EL (cell line): Measurements from ENCODE around the gene CTNND2.
"Not testable (repeated sequence)": the region's sequence is repeated elsewhere in the genome, so short reads cannot be mapped to it uniquely, and the experiment has no call there.

Experiments used
- DNase-seq: peaks from one replicate; pipeline ENCODE4 v3.0.0-alpha.2; 2016

The CTNND2 gene

DNA sequence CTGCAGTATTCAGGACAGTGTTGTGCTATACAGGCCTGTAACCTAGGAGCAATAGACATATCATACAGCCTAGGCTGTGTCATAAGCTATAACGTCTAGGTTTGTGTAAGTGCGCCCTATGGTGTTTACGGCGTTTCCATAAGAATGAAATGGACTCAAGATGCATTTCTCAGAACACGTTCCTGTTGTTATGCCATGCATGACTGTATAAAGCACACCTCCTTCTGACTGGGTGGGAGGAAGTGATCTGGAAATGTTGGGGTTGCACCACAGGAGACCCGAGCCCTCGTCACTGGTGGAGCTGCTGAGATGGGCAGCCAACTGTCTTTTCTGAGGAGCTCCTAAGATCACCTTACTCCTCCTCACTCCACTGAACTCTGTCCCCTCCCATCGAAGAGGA is 751.9 kb downstream of the CTNND2 start:
- no peak for DNase-seq

DNA sequence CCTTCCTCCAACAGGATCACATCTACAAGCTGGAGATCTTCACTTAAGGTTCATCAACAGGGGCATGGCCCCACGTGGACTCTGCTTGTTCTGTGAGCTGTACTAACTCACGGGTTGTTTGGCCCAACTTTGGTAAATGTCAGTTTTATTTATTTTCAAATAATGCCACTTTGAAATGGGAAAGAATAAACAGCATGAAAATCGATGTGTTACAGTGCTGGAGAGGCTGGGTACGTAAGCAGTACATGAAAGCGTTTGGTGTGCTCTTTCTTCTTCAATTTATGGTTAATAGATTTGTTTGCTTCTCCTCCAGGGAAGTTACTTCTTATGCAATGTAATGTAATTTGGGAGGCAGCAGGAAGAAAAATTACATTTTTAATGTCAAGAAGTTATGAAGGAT is 753.3 kb downstream of the CTNND2 start:
- no peak for DNase-seq

DNA sequence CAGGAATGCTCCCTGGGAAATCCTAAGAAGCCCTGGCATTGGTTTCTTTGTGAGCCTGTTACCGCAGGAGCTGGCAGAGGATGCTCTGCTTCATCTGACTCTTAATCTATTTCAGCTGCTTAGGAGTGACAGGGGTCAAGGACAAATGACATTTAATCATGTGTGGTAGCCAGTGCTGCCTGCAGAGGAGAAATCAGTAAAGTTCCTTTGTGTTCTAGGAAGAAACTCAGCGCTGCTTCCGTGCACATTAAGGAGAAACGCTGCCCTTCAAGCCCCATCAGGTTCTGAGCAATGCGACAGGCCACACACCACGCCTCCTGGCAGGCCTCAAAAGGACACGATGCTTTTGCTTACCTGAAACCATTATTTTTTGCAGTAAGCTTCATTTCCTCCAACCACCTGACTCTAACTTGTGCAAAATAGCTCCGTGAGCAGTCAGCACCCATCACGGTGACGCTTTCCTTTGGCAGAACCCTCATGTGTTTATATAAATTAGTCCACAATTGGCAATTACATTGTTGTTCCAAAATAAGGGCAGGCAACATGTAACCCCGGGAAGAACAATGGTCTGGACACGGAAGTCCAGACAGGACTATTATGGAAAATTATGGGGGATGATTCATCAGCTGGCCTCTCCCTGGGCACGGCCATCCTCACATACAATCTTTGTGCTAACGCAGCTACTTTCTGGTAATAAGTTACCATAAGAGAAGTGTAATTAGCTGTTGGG is 755.3 kb downstream of the CTNND2 start:
- no peak for DNase-seq

DNA sequence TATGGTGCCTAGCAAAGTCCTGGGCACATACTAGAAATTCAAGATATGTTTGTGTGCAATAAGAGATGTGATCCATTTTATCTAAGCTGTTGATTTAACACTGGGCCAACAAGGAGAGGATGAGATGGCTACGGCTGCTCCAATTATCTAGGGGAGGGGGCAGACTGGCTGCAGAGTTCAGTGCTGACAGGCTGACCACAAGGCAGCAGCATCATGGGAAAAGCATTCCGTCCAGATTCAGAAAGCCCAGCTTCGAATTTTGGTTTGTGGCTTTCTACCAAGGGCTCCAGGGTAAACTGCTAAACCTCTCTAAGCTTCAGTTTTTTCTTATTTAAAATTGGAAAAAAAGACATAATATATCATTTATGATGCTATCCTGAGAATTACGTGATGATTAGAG is 758.1 kb downstream of the CTNND2 start:
- DNase-seq = no peak

DNA sequence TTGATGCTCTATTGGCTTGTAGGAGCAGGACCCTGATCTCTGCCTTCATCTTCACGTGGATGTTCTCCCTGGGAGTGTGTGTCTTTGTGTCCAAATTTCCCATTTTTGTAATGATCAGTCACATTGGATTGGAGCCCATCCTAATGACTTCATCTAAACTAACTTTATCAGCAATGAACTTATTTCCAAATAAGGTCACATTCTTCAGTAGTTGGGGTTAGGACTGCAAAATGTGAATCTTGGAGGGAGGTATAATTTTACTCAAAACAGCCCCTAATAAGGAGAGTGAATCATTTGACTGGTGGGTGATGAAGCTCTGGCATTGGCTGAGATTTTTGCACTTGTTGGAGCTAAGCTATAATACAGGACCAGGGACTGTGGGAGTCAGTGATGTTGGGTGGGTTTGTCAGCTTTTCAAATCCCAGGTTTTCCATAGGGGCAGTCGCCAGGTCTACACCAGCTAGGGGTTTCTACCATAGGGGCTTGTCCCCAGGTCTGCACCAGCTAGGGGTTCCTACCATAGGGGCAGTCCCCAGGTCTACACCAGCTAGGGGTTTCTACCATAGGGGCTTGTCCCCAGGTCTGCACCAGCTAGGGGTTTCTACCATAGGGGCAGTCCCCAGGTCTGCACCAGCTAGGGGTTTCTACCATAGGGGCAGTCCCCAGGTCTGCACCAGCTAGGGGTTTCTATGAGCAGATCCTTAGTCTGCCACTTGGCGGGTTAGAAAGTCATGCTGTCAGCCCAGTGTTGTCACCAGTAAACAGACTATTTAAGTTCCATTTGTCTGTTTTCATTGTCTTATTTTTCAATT is 760.6 kb downstream of the CTNND2 start:
- DNase-seq = no peak

DNA sequence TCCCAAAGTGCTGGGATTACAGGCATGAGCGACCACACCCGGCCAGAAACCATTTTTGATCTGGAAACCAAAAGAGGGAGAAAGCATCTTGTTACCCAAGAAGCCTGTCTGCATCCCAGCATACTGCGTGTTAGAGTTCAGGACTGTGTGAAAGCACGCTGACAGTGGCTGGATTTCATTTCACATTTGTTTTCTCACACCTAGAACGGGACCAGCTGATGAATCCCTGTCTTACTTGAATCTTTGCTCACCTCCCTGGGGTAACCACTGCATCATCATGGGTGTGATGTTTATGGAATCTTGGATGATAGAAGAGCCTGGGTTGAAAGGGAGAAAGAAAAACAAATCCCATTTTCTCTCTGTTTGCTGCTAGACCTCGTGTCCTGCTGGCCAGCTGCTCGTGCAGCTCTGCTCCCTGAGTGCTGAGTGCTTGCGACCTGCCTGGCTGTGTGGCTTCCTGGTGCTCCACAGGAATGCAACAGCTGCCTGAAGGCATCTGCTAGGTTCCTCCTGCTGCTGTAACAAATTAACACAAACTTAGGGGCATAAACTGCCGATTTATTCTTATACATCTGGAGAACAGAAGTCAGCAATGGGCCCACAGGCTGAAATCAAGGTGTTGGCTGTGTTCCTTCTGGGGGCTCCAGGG is 764.9 kb downstream of the CTNND2 start:
- DNase-seq = no peak

DNA sequence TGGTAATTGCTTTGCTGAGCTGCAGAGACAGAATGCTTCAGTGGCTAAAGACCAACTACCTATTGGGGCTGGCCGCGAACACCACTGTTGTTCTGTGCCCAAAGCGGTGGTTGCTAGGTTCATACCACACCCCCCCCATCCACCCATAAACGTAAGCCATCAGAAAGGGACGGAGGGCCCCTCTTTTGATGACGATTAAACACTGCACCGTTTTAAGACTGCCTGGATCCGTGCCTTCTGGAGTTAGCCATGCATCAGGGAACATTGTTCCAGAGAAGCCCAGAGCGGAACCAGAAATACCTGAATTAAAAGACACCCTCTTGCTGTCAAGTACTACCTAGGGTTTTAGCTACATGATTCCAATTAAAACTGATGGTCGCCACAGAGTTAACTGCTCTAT is 774.1 kb downstream of the CTNND2 start:
- no peak for DNase-seq

DNA sequence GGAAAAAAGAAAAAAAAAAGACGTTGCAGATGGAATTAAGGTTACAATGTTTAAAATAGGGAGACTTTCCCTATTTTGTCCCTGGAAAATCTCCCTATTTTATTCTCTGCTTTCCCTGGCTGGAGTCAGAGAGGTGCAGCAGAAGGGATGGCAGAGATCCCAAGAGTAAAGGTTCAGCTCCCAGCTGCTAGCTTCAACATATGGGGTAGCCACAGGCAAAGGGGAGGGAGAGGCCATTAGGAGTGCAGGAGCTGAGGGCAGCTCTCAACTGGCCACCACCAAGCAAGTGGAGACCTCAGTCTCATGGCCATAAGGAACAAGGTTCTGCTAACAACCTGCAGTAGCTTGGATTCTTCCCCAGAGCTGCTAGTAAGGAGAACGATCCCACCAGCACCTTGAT is 776.2 kb downstream of the CTNND2 start:
- DNase-seq = no peak

DNA sequence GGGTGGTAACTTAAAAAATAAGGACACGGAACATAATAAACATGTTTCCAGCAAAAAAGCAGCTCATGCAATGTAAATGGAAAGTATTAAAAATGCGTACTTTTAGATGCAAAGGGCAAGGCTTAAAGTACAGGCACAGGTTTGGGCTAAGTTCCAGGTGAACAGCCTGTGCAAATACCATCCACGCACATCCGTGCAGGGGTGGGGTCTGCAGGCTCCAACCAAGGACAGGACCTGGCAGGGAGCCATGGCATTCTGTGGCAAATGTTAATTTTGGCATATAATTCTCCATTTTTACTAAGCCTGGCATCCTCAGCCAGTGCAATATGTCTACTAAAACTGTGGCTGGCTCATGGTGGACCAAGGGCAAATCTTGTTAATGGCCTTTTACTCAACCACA is 777.4 kb downstream of the CTNND2 start:
- DNase-seq = no peak

DNA sequence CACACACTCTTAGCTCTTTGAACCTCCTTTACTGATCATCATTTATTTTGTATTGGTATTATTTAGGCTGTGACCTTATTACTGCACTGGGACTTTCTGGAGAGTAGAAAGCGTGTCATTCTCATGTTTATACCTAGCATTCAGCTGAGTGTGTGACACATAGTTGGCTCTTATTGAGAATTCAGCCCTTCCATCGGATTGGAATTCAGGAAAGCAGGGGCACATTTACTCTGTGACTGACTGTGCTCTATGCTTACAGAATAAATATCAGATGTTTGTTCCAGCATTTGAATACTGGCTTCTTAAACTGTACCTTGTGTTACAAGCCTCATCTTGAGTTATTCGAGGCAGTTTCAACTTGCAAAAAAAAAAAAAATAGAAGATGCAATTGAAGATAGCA is 782.4 kb downstream of the CTNND2 start:
- DNase-seq = no peak

DNA sequence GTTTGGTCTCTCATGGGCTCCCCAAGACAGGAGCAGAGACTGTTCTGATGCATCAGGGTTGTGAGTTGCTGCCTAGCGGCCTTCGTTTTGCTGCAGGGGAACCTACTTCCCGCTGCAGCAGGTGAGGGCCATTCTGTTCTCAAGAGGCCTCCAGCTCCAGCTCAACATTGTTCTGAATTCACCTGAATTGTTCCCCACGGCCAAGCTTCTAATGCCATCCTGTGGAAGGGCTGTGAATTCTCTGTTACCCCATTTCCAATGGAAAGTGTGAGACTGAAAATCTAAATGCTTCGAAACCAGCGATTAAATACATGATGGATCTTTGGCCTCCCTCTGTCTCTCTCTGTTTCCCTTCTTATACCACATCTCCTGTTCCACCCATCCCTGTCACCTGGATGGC is 794.1 kb downstream of the CTNND2 start:
- DNase-seq = no peak

DNA sequence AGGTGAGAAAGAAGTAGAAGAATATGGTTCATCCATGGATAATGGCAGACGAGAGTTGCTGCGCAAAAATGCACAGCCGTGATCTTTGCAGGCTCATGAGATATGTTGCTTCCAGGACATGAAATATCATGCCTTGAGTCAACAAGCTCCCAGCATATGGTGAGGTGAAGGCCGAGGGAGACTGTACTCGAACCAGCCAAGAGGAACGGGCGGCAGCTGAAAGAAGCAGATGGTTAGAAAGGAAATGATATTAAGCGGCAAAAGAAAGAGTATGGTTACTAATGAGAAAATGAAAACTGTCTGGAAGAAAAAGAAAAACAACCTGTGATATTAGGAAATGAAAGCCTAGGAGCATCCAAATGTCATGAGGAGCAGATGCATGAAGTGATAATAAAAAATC is 798.5 kb downstream of the CTNND2 start:
- no peak for DNase-seq

DNA sequence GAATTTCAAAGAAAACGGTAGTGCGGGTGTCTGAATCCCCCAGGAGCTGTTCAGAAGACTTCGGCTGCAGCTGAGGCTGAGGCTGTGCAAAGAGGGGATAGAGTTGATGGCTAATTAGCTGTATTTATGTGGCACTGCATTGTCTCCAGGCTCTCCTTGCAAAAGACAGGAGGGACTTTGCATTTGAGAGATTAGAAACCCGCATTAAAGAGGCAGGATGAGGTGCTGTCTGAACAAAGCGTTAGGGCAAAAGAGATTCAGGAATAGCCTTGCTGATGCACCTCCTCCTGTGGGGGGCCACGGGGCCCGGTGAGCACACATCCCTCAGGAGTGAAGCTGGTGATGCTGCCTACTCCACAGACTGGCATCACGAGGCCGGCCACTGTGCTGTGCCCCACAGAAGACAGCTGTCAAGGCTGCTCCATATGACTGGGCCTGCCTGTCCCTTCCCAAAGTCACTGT is 799.6 kb downstream of the CTNND2 start:
- DNase-seq = no peak

DNA sequence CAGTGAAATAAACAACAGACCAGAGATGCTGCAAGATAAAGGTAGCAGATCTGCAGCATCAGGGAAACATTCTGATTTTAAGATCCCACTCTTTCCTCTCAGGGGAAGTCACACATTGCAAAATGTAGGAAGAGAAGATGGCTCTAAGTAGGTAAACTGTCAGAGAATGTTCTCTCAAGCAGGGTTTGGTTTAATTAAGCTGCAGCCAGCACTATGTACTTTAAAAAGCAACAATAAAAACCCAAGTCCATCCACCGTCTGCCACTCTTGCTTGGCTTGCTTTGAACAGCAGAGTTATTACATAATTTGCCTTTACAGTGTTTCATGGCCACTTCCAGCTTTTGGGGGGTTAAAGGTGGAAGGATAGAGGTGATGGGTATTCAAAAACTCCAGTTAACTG is 800.0 kb downstream of the CTNND2 start:
- DNase-seq = no peak

DNA sequence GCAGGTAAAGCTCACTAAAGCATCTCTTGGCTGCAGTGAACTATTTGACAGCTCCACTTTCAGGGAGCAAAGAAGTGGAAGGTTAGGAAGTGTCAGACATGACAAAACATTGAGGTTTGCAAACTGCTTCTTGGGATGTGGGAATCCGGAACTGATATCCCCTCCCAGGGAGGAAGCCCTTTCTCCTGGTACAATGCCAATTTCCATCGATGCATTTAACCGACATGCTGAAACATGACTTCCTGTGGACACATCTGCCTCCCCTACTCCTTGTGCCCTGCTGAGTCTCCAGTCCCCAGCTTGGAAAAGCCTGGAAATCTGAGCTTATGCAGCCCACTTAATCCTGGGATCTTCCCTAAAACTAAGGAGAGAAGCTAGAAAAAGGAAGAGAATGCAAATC is 820.1 kb downstream of the CTNND2 start:
- DNase-seq = no peak

DNA sequence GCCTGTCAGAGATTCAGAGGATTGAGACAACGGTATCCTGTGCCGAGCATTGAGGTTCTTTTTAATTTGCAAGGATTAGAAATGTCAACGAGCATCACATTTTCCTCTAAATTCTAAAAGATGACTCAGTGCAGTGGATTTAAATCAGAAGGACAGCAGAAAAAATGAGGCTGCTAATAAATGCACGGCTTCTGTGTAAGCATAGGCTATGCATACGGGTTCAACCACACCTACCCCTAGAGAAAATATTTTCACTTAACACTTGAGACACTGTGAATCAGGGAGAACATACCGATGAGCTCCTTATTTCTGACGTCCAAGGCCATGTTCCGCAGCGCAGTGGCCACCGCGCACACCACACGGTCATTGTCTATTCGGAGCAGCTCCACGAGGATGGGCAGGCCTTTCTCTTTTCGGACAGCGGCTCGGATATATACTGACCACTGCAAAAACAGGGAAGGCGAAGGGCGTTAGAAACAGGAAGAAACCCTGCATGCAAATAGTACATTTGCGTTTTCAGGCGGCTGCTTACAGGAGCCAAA is 821.8 kb downstream of the CTNND2 start:
- no peak for DNase-seq

DNA sequence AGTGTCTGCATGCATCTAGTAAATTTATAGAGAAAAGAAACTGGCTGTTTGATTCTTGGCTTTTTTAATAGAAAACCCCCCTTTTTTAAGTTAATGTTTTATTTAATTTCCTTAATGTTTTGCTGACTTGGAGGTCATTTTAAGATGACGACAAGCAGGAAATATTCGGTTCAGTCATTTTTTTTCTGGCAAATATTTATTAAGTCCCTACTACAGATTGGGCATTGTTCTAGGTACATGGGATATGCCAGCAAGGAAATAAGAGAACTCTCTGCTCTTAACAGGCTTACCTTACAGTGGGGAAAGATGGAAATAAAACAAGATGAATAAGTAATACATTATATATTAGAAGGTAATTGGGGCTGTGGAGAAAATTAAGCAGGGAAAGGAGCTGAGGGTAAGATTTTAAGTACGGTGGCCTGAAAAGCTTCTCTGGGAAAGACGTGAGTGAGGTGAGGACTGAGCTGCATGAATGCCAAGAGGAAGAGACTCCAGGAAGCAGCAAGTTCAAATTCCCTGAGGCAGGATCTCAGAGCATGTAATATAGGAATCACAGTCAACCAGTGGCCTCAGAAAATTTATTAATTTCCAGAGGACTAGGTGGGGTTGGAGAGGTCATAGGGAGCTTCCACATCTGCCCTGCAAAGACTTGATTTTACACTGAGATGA is 827.2 kb downstream of the CTNND2 start:
- DNase-seq = no peak

DNA sequence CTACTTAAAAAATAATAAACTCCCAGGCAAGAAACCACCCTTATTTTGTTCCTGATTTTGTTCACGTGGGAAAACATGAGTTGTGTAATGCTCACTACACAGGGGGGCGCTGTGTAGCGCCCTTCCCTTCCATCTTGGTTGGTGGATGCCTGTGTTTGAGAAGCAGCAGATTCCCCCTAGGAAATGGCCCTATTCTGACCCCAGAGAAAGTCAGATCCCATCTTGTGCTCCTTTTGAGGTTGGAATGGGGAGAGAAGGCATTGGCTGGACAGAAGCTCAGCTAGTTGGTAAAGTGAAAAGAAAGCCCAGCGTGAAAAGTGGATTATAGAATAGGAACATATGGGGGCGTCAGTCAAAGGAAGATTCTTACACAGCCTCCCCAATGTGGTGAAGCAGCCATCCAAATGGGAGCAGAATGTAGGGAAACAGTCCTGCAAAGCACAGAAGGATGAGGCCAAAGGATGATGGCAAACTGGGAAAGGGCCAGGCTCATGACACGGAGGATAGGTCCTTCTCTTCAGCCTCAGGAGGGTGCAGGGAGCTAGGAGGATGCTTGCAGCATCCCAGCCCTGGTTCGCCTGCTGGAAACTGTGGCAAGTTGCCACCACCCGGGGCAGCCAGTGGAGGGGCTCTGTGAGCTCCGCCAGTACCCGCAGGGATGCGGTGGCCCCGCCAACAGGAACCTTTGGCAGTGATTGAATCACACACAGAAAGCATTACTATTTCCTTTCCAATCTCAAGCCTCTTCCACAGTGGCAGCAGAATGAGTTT is 829.0 kb downstream of the CTNND2 start:
- DNase-seq = no peak

DNA sequence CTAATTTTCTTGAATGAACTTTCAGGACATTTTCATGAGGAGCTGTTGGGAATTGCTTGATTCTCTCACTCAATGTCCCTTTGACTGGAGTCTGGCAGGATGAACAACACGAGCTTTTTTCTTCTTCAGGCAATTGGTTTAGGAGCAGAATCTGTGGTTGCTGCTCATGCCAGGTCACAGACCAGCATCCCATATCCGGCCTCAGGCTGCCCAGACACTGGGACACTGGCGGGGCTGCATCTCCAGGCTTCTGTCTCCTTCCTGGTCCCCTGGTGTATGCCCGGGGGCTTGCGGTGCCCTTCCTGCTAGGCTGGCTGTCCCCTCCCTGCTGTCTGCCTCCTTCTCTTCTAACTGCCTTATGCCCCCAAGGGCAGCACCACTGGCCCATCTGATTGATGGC is 831.7 kb downstream of the CTNND2 start:
- no peak for DNase-seq

DNA sequence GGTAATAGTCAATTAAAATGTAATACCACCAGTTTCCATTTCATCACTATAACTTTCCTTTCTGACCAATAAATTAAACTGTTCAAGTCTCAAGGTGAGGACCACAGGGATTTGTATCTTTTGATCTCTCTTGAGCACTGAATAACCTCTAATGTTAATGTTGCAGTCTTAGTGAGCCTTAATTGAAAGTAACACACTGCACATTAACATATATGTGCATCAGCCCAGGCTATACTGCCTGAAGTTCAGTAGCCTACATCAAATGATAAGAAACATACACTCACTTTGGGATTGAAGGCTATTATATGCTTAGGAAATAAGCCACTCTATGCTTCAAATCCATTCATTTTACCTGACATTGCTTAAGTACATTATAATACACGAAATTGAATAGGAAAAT is 832.2 kb downstream of the CTNND2 start:
- DNase-seq = no peak

DNA sequence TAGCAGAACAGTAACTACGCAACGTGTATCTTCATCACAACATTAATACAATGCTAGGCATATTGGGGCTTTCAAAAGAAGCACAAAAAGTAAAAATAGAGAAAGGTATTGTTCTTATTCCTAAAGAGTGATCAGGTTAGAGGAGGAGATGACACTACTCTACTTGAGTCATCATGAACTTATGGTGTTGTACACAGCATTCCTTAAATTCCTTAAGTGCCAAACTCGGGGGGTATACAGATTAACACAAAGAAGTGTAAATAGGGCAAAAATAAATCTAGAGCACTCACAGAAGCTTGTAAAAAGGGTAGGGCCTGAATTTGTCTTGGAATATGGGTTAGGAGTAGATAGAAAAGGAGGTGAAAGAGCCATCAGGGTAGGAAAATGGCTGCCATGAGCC is 835.2 kb downstream of the CTNND2 start:
- DNase-seq = peak; percentile 37

DNA sequence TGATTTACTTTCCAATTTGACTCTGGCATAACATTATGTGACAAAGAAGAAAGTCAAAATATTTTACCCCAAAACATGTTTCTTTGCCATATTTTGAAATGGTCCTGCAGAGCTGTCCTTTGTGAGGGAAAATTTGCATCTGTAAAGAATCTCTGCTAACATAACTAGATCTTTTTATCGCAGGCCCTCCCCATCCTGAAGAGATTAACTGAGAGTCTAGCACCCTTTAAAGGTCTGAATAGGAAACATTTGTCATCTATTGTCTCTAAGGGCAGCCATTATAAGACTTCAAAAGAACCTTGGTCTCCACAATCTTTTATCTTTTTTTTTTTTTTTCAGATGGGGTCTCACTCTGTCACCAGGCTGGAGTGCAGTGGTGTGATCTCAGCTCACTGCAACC is 838.5 kb downstream of the CTNND2 start:
- DNase-seq = not testable (repeated sequence)
